Measurements from ENCODE around the gene WDR82.

- TF ChIP-seq POLR2AphosphoS5 (IDR thresholded peaks at IDR 0.05; ENCODE audit: low read depth, low read length) (no peak), EGR1 (IDR thresholded peaks at IDR 0.05; ENCODE audit: borderline replicate concordance, low read depth, low read length) (no peak), EP300 (IDR thresholded peaks at IDR 0.05; ENCODE audit: borderline replicate concordance in 1 of 2, low read depth in 2 of 2, low read length in 2 of 2) (no peak)
These were observed 61.7 kb downstream of the WDR82 start for GRCh38 chr3:52216585-52217408.
